Measurements from ENCODE around the gene ACSL5.

ACSL5 gene

DNA sequence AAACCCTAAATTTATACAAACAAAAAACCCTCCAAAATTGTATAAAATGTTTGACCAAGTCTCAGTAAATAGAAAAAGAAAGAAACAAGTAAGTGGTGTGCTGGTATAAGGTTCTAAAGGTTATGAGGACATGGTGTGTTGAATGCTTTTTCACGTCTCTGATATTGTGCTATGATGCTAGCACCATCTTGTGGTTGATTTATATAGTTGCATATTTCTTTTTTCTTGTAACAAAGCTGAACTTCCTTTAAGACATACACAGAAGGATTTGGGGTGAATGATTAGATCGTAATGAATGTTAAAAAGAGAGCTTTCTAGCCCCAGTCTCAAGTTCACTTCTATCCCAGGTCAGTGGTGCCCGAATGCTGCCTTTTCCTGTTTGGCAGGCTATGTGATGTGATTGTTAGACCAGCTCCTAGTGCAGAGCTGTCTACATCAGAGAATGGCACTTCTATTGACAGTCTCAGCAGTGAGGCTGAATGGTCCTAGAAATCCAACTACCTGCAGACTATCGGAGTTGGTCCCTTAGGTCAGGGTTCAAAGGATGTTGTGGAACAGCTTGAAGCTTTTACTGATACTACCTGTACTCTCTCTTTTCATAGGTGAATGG, 98.1 kb downstream of the ACSL5 start:
- DNase-seq: peak; percentile 49

DNA sequence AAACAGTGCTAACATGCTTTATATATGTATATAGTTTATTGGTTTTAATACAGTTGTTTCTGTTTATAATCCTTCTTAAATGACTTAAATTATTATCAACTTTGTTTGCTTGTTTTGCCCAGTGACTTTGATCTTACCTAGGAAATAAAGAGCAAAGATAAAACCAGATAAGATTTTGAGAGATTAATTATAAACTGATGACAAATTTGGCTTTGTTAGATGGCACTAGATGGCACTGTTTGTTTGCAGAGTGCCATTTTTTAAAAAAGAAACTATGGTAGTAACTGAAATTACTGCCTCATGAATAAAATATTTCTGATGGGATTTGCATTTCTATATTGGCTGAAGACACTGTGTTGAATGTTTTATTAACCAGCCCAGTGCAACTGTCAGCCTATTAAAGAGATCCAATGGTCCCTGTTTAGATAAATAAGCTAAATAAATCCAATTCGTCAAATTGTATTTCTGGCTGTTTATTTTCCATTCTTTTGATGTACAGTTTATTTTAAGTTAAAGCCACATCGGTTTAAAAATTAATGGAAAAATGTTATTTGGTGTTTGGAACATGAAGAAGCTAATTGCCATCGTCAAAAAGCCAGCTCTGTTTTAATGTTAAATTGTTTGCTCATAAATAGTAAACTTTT, 101.8 kb downstream of the ACSL5 start:
- DNase-seq: peak; percentile 30
